ENCODE data around the gene MMP24OS. TPM values are rescaled to one million over a fixed set of nuclear protein-coding genes. Genes with fewer than 3 reads are reported as not detected.

MMP24OS gene
- total and polyA plus RNA-seq, 2 donors from 2014 or later = 127 to 248 TPM

GRCh38 chr20:35297740-35298139, 19.8 kb upstream of the MMP24OS start:
- H3K36me3 ChIP-seq (ENCODE audit: control insufficient read depth in 2 of 3, insufficient read depth in 3 of 3, low read length in 3 of 3) = no peaks in the 10 kb centered on the region
- H3K4me3 ChIP-seq (ENCODE audit: low read length in 3 of 3) = no peak overlapping the region
- no peak for TF ChIP-seq CTCF (IDR thresholded peaks at IDR 0.05; ENCODE audit: borderline replicate concordance, extremely low read depth, insufficient read depth)
- no peak overlapping the region for H3K9ac ChIP-seq (ENCODE audit: low read length in 3 of 3)
- no peaks in the 10 kb centered on the region for H3K9me3 ChIP-seq (ENCODE audit: control insufficient read depth in 2 of 3, insufficient read depth in 1 of 3, low read length in 3 of 3)
- H3K27me3 ChIP-seq (ENCODE audit: control insufficient read depth, insufficient read depth, low read length) = no peaks in the 10 kb centered on the region
- no peak overlapping the region for H3K27ac ChIP-seq (ENCODE audit: low read depth in 2 of 2, low read length in 2 of 2)
- DNase-seq = no peak
- H3K4me1 ChIP-seq (ENCODE audit: control insufficient read depth in 2 of 3, insufficient read depth in 2 of 3, low read depth in 1 of 3, low read length in 3 of 3) = no peaks in the 10 kb centered on the region
- intact Hi-C loops (cut with DNase I) = no loop called here
- FAIRE-seq = no peak

DNA sequence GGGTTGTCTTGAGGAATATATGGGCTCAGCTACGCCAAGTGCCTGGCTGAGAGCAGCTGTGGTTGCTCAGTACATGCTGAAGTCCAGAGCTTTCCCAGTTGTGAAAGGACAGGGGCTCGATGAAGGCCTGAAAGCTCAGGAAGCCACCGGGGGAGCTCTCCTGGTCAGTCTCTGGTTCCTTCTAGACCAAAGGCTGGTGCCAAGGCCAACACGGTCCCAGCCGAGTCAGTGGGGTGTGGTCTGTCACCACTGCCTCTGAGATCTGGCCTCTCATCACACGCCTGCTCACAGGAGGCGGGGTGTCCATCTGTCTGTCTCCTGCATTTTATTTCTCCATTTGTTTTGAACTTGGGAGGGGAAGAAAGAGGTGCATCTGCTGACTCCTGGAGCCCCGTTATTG, 19.2 kb upstream of the MMP24OS start:
- H3K36me3 ChIP-seq (ENCODE audit: control insufficient read depth in 2 of 3, insufficient read depth in 3 of 3, low read length in 3 of 3) = no peaks in the 10 kb centered on the region
- no peak overlapping the region for H3K27ac ChIP-seq (ENCODE audit: low read depth in 2 of 2, low read length in 2 of 2)
- H3K4me1 ChIP-seq (ENCODE audit: control insufficient read depth in 2 of 3, insufficient read depth in 2 of 3, low read depth in 1 of 3, low read length in 3 of 3) = no peaks in the 10 kb centered on the region
- no peak for FAIRE-seq
- H3K27me3 ChIP-seq (ENCODE audit: control insufficient read depth, insufficient read depth, low read length) = no peaks in the 10 kb centered on the region
- DNase-seq = no peak
- H3K9me3 ChIP-seq (ENCODE audit: control insufficient read depth in 2 of 3, insufficient read depth in 1 of 3, low read length in 3 of 3) = no peaks in the 10 kb centered on the region
- intact Hi-C loops (cut with DNase I) = no loop called here
- no peak overlapping the region for H3K4me3 ChIP-seq (ENCODE audit: low read length in 3 of 3)
- no peak for TF ChIP-seq CTCF (IDR thresholded peaks at IDR 0.05; ENCODE audit: borderline replicate concordance, extremely low read depth, insufficient read depth)
- H3K9ac ChIP-seq (ENCODE audit: low read length in 3 of 3) = no peak overlapping the region

- Histone ChIP-seq H3K9ac (ENCODE audit: low read length in 3 of 3) (no peak overlapping the region), H3K27me3 (ENCODE audit: control insufficient read depth, insufficient read depth, low read length) (no peaks in the 10 kb centered on the region), H3K36me3 (ENCODE audit: control insufficient read depth in 2 of 3, insufficient read depth in 3 of 3, low read length in 3 of 3) (no peaks in the 10 kb centered on the region), H3K27ac (ENCODE audit: low read depth in 2 of 2, low read length in 2 of 2) (no peak overlapping the region), H3K4me1 (ENCODE audit: control insufficient read depth in 2 of 3, insufficient read depth in 2 of 3, low read depth in 1 of 3, low read length in 3 of 3) (no peaks in the 10 kb centered on the region), H3K9me3 (ENCODE audit: control insufficient read depth in 2 of 3, insufficient read depth in 1 of 3, low read length in 3 of 3) (no peaks in the 10 kb centered on the region), H3K4me3 (ENCODE audit: low read length in 3 of 3) (no peak overlapping the region)
- intact Hi-C loops (cut with DNase I) = no loop called here
- TF ChIP-seq CTCF (IDR thresholded peaks at IDR 0.05; ENCODE audit: borderline replicate concordance, extremely low read depth, insufficient read depth) = no peak
- FAIRE-seq (no peak), DNase-seq (no peak)
Observed at GRCh38 chr20:35296101-35296554, 18.2 kb upstream of the MMP24OS start.

DNA sequence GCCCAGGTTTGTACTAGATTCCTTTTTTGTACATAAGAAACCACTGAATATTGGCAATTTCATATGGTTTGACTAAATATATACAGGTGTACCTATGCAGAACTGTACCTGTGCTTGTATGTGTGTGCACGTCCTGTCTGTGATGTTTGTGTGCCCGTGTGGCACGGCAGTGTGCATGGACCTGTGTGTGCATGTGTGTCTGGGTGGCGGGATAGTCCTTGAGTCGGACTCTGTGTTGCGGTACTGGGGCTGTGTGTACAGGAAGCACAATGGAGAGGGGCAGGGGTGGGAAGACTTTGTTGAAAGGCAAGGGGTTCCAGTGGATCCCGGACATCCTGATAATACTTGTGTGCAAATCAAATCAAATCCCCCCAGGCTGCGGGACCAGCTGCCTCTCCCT, 17.8 kb upstream of the MMP24OS start:
- TF ChIP-seq CTCF (IDR thresholded peaks at IDR 0.05; ENCODE audit: borderline replicate concordance, extremely low read depth, insufficient read depth) = no peak
- no peak for DNase-seq
- H3K4me1 ChIP-seq (ENCODE audit: control insufficient read depth in 2 of 3, insufficient read depth in 2 of 3, low read depth in 1 of 3, low read length in 3 of 3) = no peaks in the 10 kb centered on the region
- H3K4me3 ChIP-seq (ENCODE audit: low read length in 3 of 3) = no peak overlapping the region
- H3K36me3 ChIP-seq (ENCODE audit: control insufficient read depth in 2 of 3, insufficient read depth in 3 of 3, low read length in 3 of 3) = no peaks in the 10 kb centered on the region
- intact Hi-C loops (cut with DNase I) = no loop called here
- H3K9me3 ChIP-seq (ENCODE audit: control insufficient read depth in 2 of 3, insufficient read depth in 1 of 3, low read length in 3 of 3) = no peaks in the 10 kb centered on the region
- no peak overlapping the region for H3K9ac ChIP-seq (ENCODE audit: low read length in 3 of 3)
- H3K27ac ChIP-seq (ENCODE audit: low read depth in 2 of 2, low read length in 2 of 2) = no peak overlapping the region
- FAIRE-seq = no peak
- no peaks in the 10 kb centered on the region for H3K27me3 ChIP-seq (ENCODE audit: control insufficient read depth, insufficient read depth, low read length)

All from kidney (tissue), 14 donors.